Heart right ventricle (tissue), 16 donors: ENCODE results near the gene SCAMP5. TPM values are rescaled to one million over a fixed set of nuclear protein-coding genes. Genes with fewer than 3 reads are reported as not detected.

Experiments used
- ATAC-seq, 8 donors: fragments of 200-7000 bp; cut with Tn5 transposase; one replicate each; pipeline ENCODE4 v1.9.1; 2020; ENCODE audit warnings: mild to moderate bottlenecking in 8 of 8, moderate library complexity in 8 of 8, moderate number of reproducible peaks in 1 of 8
- DNase-seq, 2 donors: peaks; one replicate each; pipeline ENCODE4 v3.0.0-alpha.2; 2020
- H3K27ac ChIP-seq, 10 donors: fragments of 200-600 bp; sonication (generic) in 2 of 10; one replicate each; pipeline versions ENCODE4 v1.5.0 to v1.8.0; 2020 to 2022; ENCODE audit warnings: mild to moderate bottlenecking in 3 of 10
- H3K27me3 ChIP-seq, 7 donors: fragments of 200-600 bp; one replicate each; pipeline ENCODE4 v1.8.0; 2021 to 2022; ENCODE audit warnings: mild to moderate bottlenecking in 2 of 7
- H3K36me3 ChIP-seq, 9 donors: fragments of 200-600 bp; sonication (generic) in 1 of 9; one replicate each; pipeline versions ENCODE4 v1.5.0 to v1.8.0; 2020 to 2022; ENCODE audit warnings: mild to moderate bottlenecking in 2 of 9
- H3K4me1 ChIP-seq, 9 donors: fragments of 200-600 bp; sonication (generic) in 1 of 9; one replicate each; pipeline versions ENCODE4 v1.5.0 to v1.8.0; 2020 to 2022; ENCODE audit warnings: mild to moderate bottlenecking in 4 of 9
- H3K4me3 ChIP-seq, 10 donors: fragments of 200-600 bp; sonication (generic) in 2 of 10; one replicate each; pipeline versions ENCODE4 v1.5.0 to v1.8.0; 2020 to 2022; ENCODE audit warnings: mild to moderate bottlenecking in 7 of 10, moderate library complexity in 2 of 10
- H3K9me3 ChIP-seq, 11 donors: fragments of 200-600 bp in 10 of 11; sonication (generic) in 2 of 11; one replicate each; pipeline versions ENCODE4 v1.5.0 to v1.8.0; 2013 to 2022; ENCODE audit warnings: mild to moderate bottlenecking in 2 of 11, control low read depth in 1 of 11, moderate library complexity in 1 of 11
- CTCF ChIP-seq, 9 donors: fragments of 200-600 bp; sonication (generic) in 2 of 9; IDR thresholded peaks; one replicate each; pipeline versions ENCODE4 v1.5.0 to v1.8.0; 2021 to 2022; ENCODE audit warnings: antibody characterized with exemption in 9 of 9, mild to moderate bottlenecking in 5 of 9, moderate library complexity in 1 of 9
- WGBS, 2 donors: extraction: QIAGEN DNeasy Blood & Tissue Kit; methylation state at CpG; one replicate each; pipeline ENCODE4 v1.1.7; 2013; ENCODE audit warnings: inconsistent platforms in 1 of 2; 5-methylcytosine and 5-hydroxymethylcytosine counted together
- intact Hi-C, 10 donors: fragments of 100-400 bp; cut with DNase I; formaldehyde crosslinking; loops; one replicate each; pipeline versions ENCODE4 v1.11.1 to v1.14.2; 2022
- polyA plus RNA-seq, 2 donors: library from polyadenylated mRNA; stranded (reverse); fragments of 200-250 nt; gene quantifications; one replicate each; pipeline ENCODE4 v1.2.3, GENCODE V29; 2013
- total RNA-seq, 10 donors: library from RNA; stranded (reverse); fragmentation: NEBNext Ultra II Directional in 3 of 10; extraction: Animal tissue kit (Norgen Biotek cat#: 25700) in 3 of 10; gene quantifications; one replicate each; pipeline versions ENCODE4 v1.2.1 to v1.2.4, GENCODE V29; 2021 to 2023
- donor health status: Arrhythmogenic right ventricular cardiomyopathy.
- donor health status: ischemic (EF 13 %, LVEDD 7.1; RV severe dilation, severe dysfunction).
- donor health status: healthy with polysubstance abuse.
- donor health status: DM: no; HTN: yes; CAD: no.
- donor health status: DM: no; HTN: no; CAD: no.
- donor health status: ischemic (EF 25% LVEDD 6.9; RV normal size, moderate dysfunction).
- donor health status: ischemic (EF 25% LVEDD 5.7; RV mildly dilated, moderate dysfunction).
- donor health status: healthy.
- donor health status: DM: yes; HTN: yes; CAD: no.
- donor health status: Ischemic cardiomyopathy.
- donor health status: ischemic (EF 35%, LVEDD 5.7; RV mildly dilated, moderate dysfunction).
- donor health status: nonischemic (EF 11% LVEDD 7.7; RV severe dilation, severe dysfunction).
- donor health status: DM: yes; HTN: yes; CAD: no.
- donor health status: PGD.
- donor health status: ischemic (EF 29% LVEDD 5.4; RV normal size, mild dysfunction).
- donor health status: nonischemic (EF 23%, LVEDD 6.1; RV moderate dilation, normal function).

Gene SCAMP5
- total and polyA plus RNA-seq, 12 donors: 0.55 to 7.5 (median 3.8) TPM

GRCh38 chr15:74961616-74962015, 33.7 kb upstream of the SCAMP5 start:
- no peak for DNase-seq
- H3K36me3 ChIP-seq: no peaks in the 10 kb centered on the region
- no peak for TF ChIP-seq CTCF (IDR thresholded peaks at IDR 0.05)
- 65 to 66% methylated on average over 5 of the region's 5 CpGs for WGBS, 2 donors
- H3K9me3 ChIP-seq: no peaks in the 10 kb centered on the region
- no peak overlapping the region for H3K4me3 ChIP-seq
- H3K27me3 ChIP-seq: peaks cover 0 to 38% (median 16%) of the 10 kb centered on the region in 7 donors
- H3K4me1 ChIP-seq: peaks cover 0 to 49% (median 20%) of the 10 kb centered on the region in 9 donors
- intact Hi-C loops: no loop called here
- ATAC-seq: no peak
- H3K27ac ChIP-seq: no peak overlapping the region

GRCh38 chr15:74962219-74962618, 33.1 kb upstream of the SCAMP5 start:
- H3K4me1 ChIP-seq: peaks cover 0 to 48% (median 18%) of the 10 kb centered on the region in 9 donors
- WGBS, 2 donors: 90 to 93% methylated on average over 8 of the region's 8 CpGs
- H3K27ac ChIP-seq: no peak overlapping the region
- intact Hi-C loops: no loop called here
- H3K9me3 ChIP-seq: no peaks in the 10 kb centered on the region
- no peak for TF ChIP-seq CTCF (IDR thresholded peaks at IDR 0.05)
- no peaks in the 10 kb centered on the region for H3K36me3 ChIP-seq
- no peak for ATAC-seq
- no peak for DNase-seq
- H3K4me3 ChIP-seq: no peak overlapping the region
- H3K27me3 ChIP-seq: peaks cover 0 to 33% (median 14%) of the 10 kb centered on the region in 7 donors

GRCh38 chr15:74962671-74963070, 32.7 kb upstream of the SCAMP5 start:
- 59 to 88% methylated on average over 2 of the region's 2 CpGs for WGBS, 2 donors
- ATAC-seq: no peak
- H3K4me1 ChIP-seq: peaks cover 0 to 43% (median 17%) of the 10 kb centered on the region in 9 donors

GRCh38 chr15:74963213-74963612, 32.1 kb upstream of the SCAMP5 start:
- intact Hi-C loops: no loop called here
- WGBS, 2 donors: 74 to 88% methylated on average over 4 of the region's 4 CpGs
- no peaks in the 10 kb centered on the region for H3K36me3 ChIP-seq
- H3K4me1 ChIP-seq: peaks cover 0 to 38% (median 12%) of the 10 kb centered on the region in 9 donors
- H3K27ac ChIP-seq: no peak overlapping the region
- no peak overlapping the region for H3K4me3 ChIP-seq
- H3K27me3 ChIP-seq: peaks cover 0 to 23% (median 4%) of the 10 kb centered on the region in 7 donors
- H3K9me3 ChIP-seq: no peaks in the 10 kb centered on the region
- no peak for ATAC-seq
- no peak for TF ChIP-seq CTCF (IDR thresholded peaks at IDR 0.05)
- no peak for DNase-seq

More at GRCh38 chr15:74962671-74963070, 32.7 kb upstream of the SCAMP5 start:
- TF ChIP-seq CTCF (IDR thresholded peaks at IDR 0.05): no peak
- H3K4me3 ChIP-seq: no peak overlapping the region
- no peak for DNase-seq
- H3K27me3 ChIP-seq: peaks cover 0 to 29% (median 10%) of the 10 kb centered on the region in 7 donors
- H3K36me3 ChIP-seq: no peaks in the 10 kb centered on the region
- H3K27ac ChIP-seq: no peak overlapping the region
- H3K9me3 ChIP-seq: no peaks in the 10 kb centered on the region
- intact Hi-C loops: no loop called here
